ENCODE data around the gene MED25. TPM values are rescaled to one million over a fixed set of nuclear protein-coding genes. Genes with fewer than 3 reads are reported as not detected.
A peak's percentile ranks its signal among the peaks of the same experiment; 100 is the strongest.

MED25 gene
- total and polyA plus RNA-seq, 2 of the 4 experiments (the other 2 are of a cell fraction): 4.7 to 38.5 TPM

DNA sequence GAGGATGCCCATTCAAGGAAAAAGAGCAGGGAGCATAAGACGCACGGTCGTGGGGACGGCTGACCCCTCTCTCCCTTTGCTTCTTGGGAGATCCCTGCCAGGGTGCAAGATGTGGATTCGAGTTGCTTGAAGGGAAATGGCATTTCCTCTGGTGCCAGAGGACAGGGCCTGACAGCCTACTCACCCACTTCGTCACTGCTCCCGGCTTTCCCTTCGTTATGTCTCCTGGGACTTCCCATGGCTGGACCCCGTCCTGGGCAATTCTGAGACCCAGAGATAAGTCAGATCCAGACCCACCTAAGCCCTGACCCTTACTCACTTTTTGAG is 60.6 kb downstream of the MED25 start:
- H4K8ac ChIP-seq (ENCODE audit: low read depth in 2 of 2, low read length in 2 of 2): peak overlapping the region in 1 of 2 experiments; percentile 29; a peak in 1 of 4 replicates
- no peak overlapping the region for H2BK5ac ChIP-seq (ENCODE audit: low read depth, low read length, poor library complexity, severe bottlenecking)
- no peak for ATAC-seq (ENCODE audit: low read depth)
- H3K23ac ChIP-seq (ENCODE audit: low read depth, low read length): no peak overlapping the region
- H2AK5ac ChIP-seq (ENCODE audit: low read depth, low read length): peak overlapping the region; percentile 33; the same call in 1 of the 2 replicates
- H3K27me3 ChIP-seq (ENCODE audit: control insufficient read depth, insufficient read depth, low read length): no peaks in the 10 kb centered on the region
- H3K4me2 ChIP-seq (ENCODE audit: low read depth, low read length): peak overlapping the region; percentile 96
- no peak overlapping the region for H3K14ac ChIP-seq (replicated peaks; ENCODE audit: low read depth, low read length)
- H2BK120ac ChIP-seq (ENCODE audit: low read depth, low read length): no peak overlapping the region
- H4K20me1 ChIP-seq (ENCODE audit: insufficient read depth, low read length): no peaks in the 10 kb centered on the region; the same call in 1 of the 2 replicates
- ChIA-PET CTCF (no interaction called here), POLR2A (ENCODE audit: unreplicated experiment) (no interaction called here)
- H4K91ac ChIP-seq (ENCODE audit: insufficient read depth, low read depth, low read length): no peak overlapping the region
- peaks cover 40% of the 10 kb centered on the region for H3K36me3 ChIP-seq (ENCODE audit: control insufficient read depth, insufficient read depth, low read length)
- peaks cover 6% of the 10 kb centered on the region; the same call in 1 of the 2 replicates for H3K9me3 ChIP-seq (ENCODE audit: control insufficient read depth, insufficient read depth, low read length)
- H3K56ac ChIP-seq (ENCODE audit: extremely low read depth, insufficient read depth, low read length): no peak overlapping the region
- no peak overlapping the region for H3K18ac ChIP-seq (ENCODE audit: low read depth, low read length)
- peak overlapping the region; percentile 63; the same call in 1 of the 2 replicates for H3K4me3 ChIP-seq (ENCODE audit: insufficient read depth, low read depth, low read length)
- H3K9ac ChIP-seq (ENCODE audit: low read depth, low read length): peak overlapping the region; percentile 69
- H3K4ac ChIP-seq (ENCODE audit: low read depth, low read length): peak overlapping the region; percentile 19; the same call in 1 of the 2 replicates
- WGBS, 2 experiments (ENCODE audit: extremely low coverage in 2 of 2, insufficient read length in 1 of 2): no CpG with 5 or more reads among the region's 9 CpGs
- H3K79me1 ChIP-seq (ENCODE audit: low read depth in 1 of 2, low read length in 2 of 2): peaks cover 22 to 54% of the 10 kb centered on the region in 2 experiments
- BruUV-seq (replicated peaks): no TSS peak
- no peak overlapping the region for H4K5ac ChIP-seq (ENCODE audit: low read depth, low read length)
- no peak overlapping the region for H2BK20ac ChIP-seq (ENCODE audit: low read depth, low read length)
- no peak overlapping the region for H2BK15ac ChIP-seq (ENCODE audit: low read depth, low read length)
- dilution Hi-C loops (cut with HindIII; ENCODE audit: low sequenced_read_pairs, unreplicated experiment): no loop called here
- intact Hi-C loops (cut with micrococcal nuclease): loop anchor here (5.0 kb wide), 1 partner anchor 149 kb away; the partner anchor contains the start of genes VRK3 and ZNF473
- no peak overlapping the region for H3K27ac ChIP-seq (ENCODE audit: insufficient read depth, low read length)
- in situ Hi-C loops (cut with MboI; ENCODE audit: low sequenced_read_pairs): no loop called here
- H2AFZ ChIP-seq (replicated peaks; ENCODE audit: low read length, poor library complexity): peak overlapping the region; percentile 94
- H2AK9ac ChIP-seq (replicated peaks; ENCODE audit: low read depth, low read length, poor library complexity): peak overlapping the region; percentile 91
- H3K9me1 ChIP-seq (ENCODE audit: insufficient read depth, low read length): peaks cover 10% of the 10 kb centered on the region
- no peak for TF ChIP-seq SMC3 (IDR thresholded peaks at IDR 0.05; ENCODE audit: low read depth, low read length)
- TF ChIP-seq, protein P1, sequence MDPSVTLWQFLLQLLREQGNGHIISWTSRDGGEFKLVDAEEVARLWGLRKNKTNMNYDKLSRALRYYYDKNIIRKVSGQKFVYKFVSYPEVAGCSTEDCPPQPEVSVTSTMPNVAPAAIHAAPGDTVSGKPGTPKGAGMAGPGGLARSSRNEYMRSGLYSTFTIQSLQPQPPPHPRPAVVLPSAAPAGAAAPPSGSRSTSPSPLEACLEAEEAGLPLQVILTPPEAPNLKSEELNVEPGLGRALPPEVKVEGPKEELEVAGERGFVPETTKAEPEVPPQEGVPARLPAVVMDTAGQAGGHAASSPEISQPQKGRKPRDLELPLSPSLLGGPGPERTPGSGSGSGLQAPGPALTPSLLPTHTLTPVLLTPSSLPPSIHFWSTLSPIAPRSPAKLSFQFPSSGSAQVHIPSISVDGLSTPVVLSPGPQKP (IDR thresholded peaks at IDR 0.05; ENCODE audit: borderline replicate concordance, low read depth, low read length): no peak
- no peak for TF ChIP-seq RCOR1 (IDR thresholded peaks at IDR 0.05; ENCODE audit: insufficient replicate concordance, low read length)
- peaks cover 7% of the 10 kb centered on the region for H3K4me1 ChIP-seq (ENCODE audit: control insufficient read depth, insufficient read depth, low read length)
- DNase-seq: no peak

Data from IMR-90 (cell line).